Hepatocyte (in vitro differentiated cells): Measurements from ENCODE around the gene DNM1L. TPM values are rescaled to one million over a fixed set of nuclear protein-coding genes. Genes with fewer than 3 reads are reported as not detected.
"Not testable (repeated sequence)": the region's sequence is repeated elsewhere in the genome, so short reads cannot be mapped to it uniquely, and the experiment has no call there.

Experiments
- DNase-seq: peaks from one replicate; pipeline ENCODE4 v3.0.0-alpha.2; 2016; ENCODE audit warnings: low spot score
- H2AFZ ChIP-seq: fragments of 200-600 bp; sonication (generic); 2 replicates; pipeline ENCODE4 v1.6.0; 2016; ENCODE audit warnings: antibody characterized with exemption, mild to moderate bottlenecking
- H3K27ac ChIP-seq: fragments of 200-600 bp; sonication (generic); 2 replicates; pipeline ENCODE4 v1.5.1; 2016; ENCODE audit warnings: mild to moderate bottlenecking
- H3K27me3 ChIP-seq: fragments of 200-600 bp; sonication (generic); 2 replicates; pipeline ENCODE4 v1.6.1; 2016
- H3K36me3 ChIP-seq: fragments of 200-600 bp; sonication (generic); replicated peaks from 2 replicates; pipeline ENCODE4 v1.5.1; 2016; ENCODE audit warnings: low read depth; ENCODE audit not compliant: insufficient read depth
- H3K4me1 ChIP-seq: fragments of 200-600 bp; sonication (generic); 2 replicates; pipeline ENCODE4 v1.5.1; 2016; ENCODE audit warnings: mild to moderate bottlenecking, moderate library complexity; ENCODE audit not compliant: insufficient read depth
- H3K4me2 ChIP-seq: fragments of 200-600 bp; sonication (generic); 2 replicates; pipeline ENCODE4 v1.6.0; 2016
- H3K4me3 ChIP-seq: fragments of 200-600 bp; sonication (generic); 2 replicates; pipeline ENCODE4 v1.5.1; 2016; ENCODE audit warnings: mild to moderate bottlenecking
- H3K79me2 ChIP-seq: fragments of 200-600 bp; sonication (generic); 2 replicates; pipeline ENCODE4 v1.6.0; 2017; ENCODE audit warnings: mild to moderate bottlenecking
- H3K9me2 ChIP-seq: fragments of 200-600 bp; sonication (generic); replicated peaks from 2 replicates; pipeline ENCODE4 v1.6.0; 2017; ENCODE audit warnings: mild to moderate bottlenecking; ENCODE audit not compliant: insufficient read depth
- H3K9me3 ChIP-seq: fragments of 200-600 bp; sonication (generic); 2 replicates; pipeline ENCODE4 v1.5.1; 2016; ENCODE audit warnings: low read depth, mild to moderate bottlenecking
- H4K20me1 ChIP-seq: fragments of 200-600 bp; sonication (generic); 2 replicates; pipeline ENCODE4 v1.6.0; 2016; ENCODE audit warnings: mild to moderate bottlenecking; ENCODE audit not compliant: insufficient read depth, poor library complexity, severe bottlenecking
- CTCF ChIP-seq: fragments of 200-600 bp; sonication (generic); IDR thresholded peaks from 2 replicates; pipeline ENCODE4 v1.5.1; 2016; ENCODE audit warnings: antibody characterized with exemption, mild to moderate bottlenecking; ENCODE audit not compliant: poor library complexity
- EZH2 ChIP-seq: fragments of 200-600 bp; sonication (generic); IDR thresholded peaks from 2 replicates; pipeline ENCODE4 v1.6.1; 2016; ENCODE audit warnings: antibody characterized with exemption, mild to moderate bottlenecking, borderline replicate concordance
- EZH2phosphoT487 ChIP-seq: fragments of 200-600 bp; sonication (generic); IDR thresholded peaks from one replicate; pipeline ENCODE4 v1.6.1; 2018; ENCODE audit warnings: antibody characterized with exemption, mild to moderate bottlenecking, low read depth, moderate library complexity; ENCODE audit not compliant: unreplicated experiment, severe bottlenecking
- WGBS: methylation state at CpG from one replicate; pipeline ENCODE4 v1.1.6; 2016; ENCODE audit warnings: low lambda C conversion rate; ENCODE audit errors: missing lambda C conversion rate; 5-methylcytosine and 5-hydroxymethylcytosine counted together
- polyA plus RNA-seq: library from polyadenylated mRNA; unstranded; fragments of >200 nt; fragmentation: Nextera tagmentation; extraction: Ambion mirVana; gene quantifications from 2 replicates; pipeline ENCODE4 v1.2.1, GENCODE V29; 2016
- total RNA-seq: library from RNA; depleted of rRNA; stranded (reverse); fragments of >200 nt; gene quantifications from 2 replicates; pipeline ENCODE4 v1.2.3, GENCODE V29; 2014

The DNM1L gene
- total and polyA plus RNA-seq, 2 experiments from 2014 or later: 49.1 to 70.8 TPM

- H3K79me2 ChIP-seq: peaks cover 9% of the 10 kb centered on the region
- no peaks in the 10 kb centered on the region for H3K9me2 ChIP-seq
- H3K27ac ChIP-seq: no peak overlapping the region
- no peak overlapping the region for H3K4me2 ChIP-seq
- H4K20me1 ChIP-seq: no peaks in the 10 kb centered on the region
- H3K27me3 ChIP-seq: no peaks in the 10 kb centered on the region
- DNase-seq: no peak
- H3K9me3 ChIP-seq: no peaks in the 10 kb centered on the region
- no peaks in the 10 kb centered on the region for H3K4me1 ChIP-seq
- H3K36me3 ChIP-seq: no peaks in the 10 kb centered on the region
- no peak overlapping the region for H2AFZ ChIP-seq
- no peak for TF ChIP-seq EZH2phosphoT487
- TF ChIP-seq EZH2: no peak
- TF ChIP-seq CTCF: no peak
- no peak overlapping the region for H3K4me3 ChIP-seq
- WGBS: 100% methylated on average over 2 of the region's 2 CpGs
Observed at GRCh38 chr12:32708926-32709325, 29.8 kb downstream of the DNM1L start.

GRCh38 chr12:32714772-32715171 lies 35.7 kb downstream of the DNM1L start:
- no peaks in the 10 kb centered on the region for H4K20me1 ChIP-seq
- H3K4me3 ChIP-seq: no peak overlapping the region
- H3K27me3 ChIP-seq: no peaks in the 10 kb centered on the region
- H3K4me2 ChIP-seq: no peak overlapping the region
- 94% methylated on average over 4 of the region's 4 CpGs for WGBS
- H3K9me3 ChIP-seq: no peaks in the 10 kb centered on the region
- no peaks in the 10 kb centered on the region for H3K36me3 ChIP-seq
- H2AFZ ChIP-seq: no peak overlapping the region
- no peaks in the 10 kb centered on the region for H3K79me2 ChIP-seq
- DNase-seq: no peak
- no peak overlapping the region for H3K27ac ChIP-seq
- H3K9me2 ChIP-seq: no peaks in the 10 kb centered on the region
- TF ChIP-seq EZH2 (no peak), CTCF (no peak), EZH2phosphoT487 (no peak)
- H3K4me1 ChIP-seq: no peaks in the 10 kb centered on the region

GRCh38 chr12:32718926-32719325 lies 39.8 kb downstream of the DNM1L start:
- no peaks in the 10 kb centered on the region for H3K27me3 ChIP-seq
- DNase-seq: no peak
- H3K9me3 ChIP-seq: no peaks in the 10 kb centered on the region
- no peaks in the 10 kb centered on the region for H4K20me1 ChIP-seq
- WGBS: 98% methylated on average over 2 of the region's 2 CpGs
- peaks cover 3% of the 10 kb centered on the region for H3K79me2 ChIP-seq
- no peak overlapping the region for H2AFZ ChIP-seq
- H3K4me1 ChIP-seq: no peaks in the 10 kb centered on the region
- H3K36me3 ChIP-seq: no peaks in the 10 kb centered on the region
- H3K4me2 ChIP-seq: no peak overlapping the region
- TF ChIP-seq EZH2 (no peak), CTCF (no peak), EZH2phosphoT487 (no peak)
- no peak overlapping the region for H3K27ac ChIP-seq
- H3K4me3 ChIP-seq: no peak overlapping the region
- no peaks in the 10 kb centered on the region for H3K9me2 ChIP-seq

GRCh38 chr12:32725308-32725707 lies 46.2 kb downstream of the DNM1L start:
- H3K4me3 ChIP-seq, H3K4me1 ChIP-seq, H3K9me3 ChIP-seq, H3K27me3 ChIP-seq, H3K4me2 ChIP-seq, H3K9me2 ChIP-seq, H2AFZ ChIP-seq, H3K36me3 ChIP-seq, DNase-seq, H4K20me1 ChIP-seq, H3K27ac ChIP-seq, H3K79me2 ChIP-seq: not testable (repeated sequence)
- WGBS: 100% methylated on average over 3 of the region's 3 CpGs
